Thyroid gland (tissue), 4 donors: ENCODE data around the gene IL17B. TPM values are rescaled to one million over a fixed set of nuclear protein-coding genes. Genes with fewer than 3 reads are reported as not detected.

ENCODE experiments used
- DNase-seq, 2 donors: peaks; one replicate each; pipeline ENCODE4 v3.0.0-alpha.2; 2019
- H3K27ac ChIP-seq, 3 donors: fragments of 200-600 bp; sonication (generic); 1 replicate in 2 of 3; 2 replicates in 1 of 3; pipeline ENCODE4 v1.5.1; 2016 to 2019; ENCODE audit warnings: mild to moderate bottlenecking in 1 of 3, moderate library complexity in 1 of 3
- H3K27me3 ChIP-seq: fragments of 200-600 bp; sonication (generic); one replicate; pipeline ENCODE4 v1.5.1; 2019
- H3K36me3 ChIP-seq, 2 donors: fragments of 200-600 bp; sonication (generic); one replicate each; pipeline ENCODE4 v1.5.1; 2016 to 2019
- H3K4me1 ChIP-seq, 2 donors: fragments of 200-600 bp; sonication (generic); one replicate each; pipeline ENCODE4 v1.5.1; 2017 to 2019
- H3K4me3 ChIP-seq, 3 donors: fragments of 200-600 bp; sonication (generic); replicated peaks in 1 of 3; 1 replicate in 2 of 3; 2 replicates in 1 of 3; pipeline ENCODE4 v1.5.1; 2016; ENCODE audit warnings: mild to moderate bottlenecking in 1 of 3
- H3K9me3 ChIP-seq: fragments of 200-600 bp; sonication (generic); one replicate; pipeline ENCODE4 v1.5.1; 2017
- POLR2A ChIP-seq, 2 donors: fragments of 450-650 bp; IDR thresholded peaks; one replicate each; pipeline ENCODE4 v1.6.1; 2017; ENCODE audit warnings: antibody characterized with exemption in 2 of 2, mild to moderate bottlenecking in 2 of 2, moderate library complexity in 1 of 2
- WGBS, 2 donors: methylation state at CpG; one replicate each; pipeline ENCODE4 v1.1.5; 2017; 5-methylcytosine and 5-hydroxymethylcytosine counted together
- intact Hi-C: fragments of 100-400 bp; cut with DNase I; formaldehyde crosslinking; loops from one replicate; pipeline ENCODE4 v1.15.1; 2023
- total RNA-seq, 4 donors: library from RNA; depleted of rRNA; stranded (reverse); fragments of >200 nt; gene quantifications; one replicate each; pipeline ENCODE4 v1.2.3, GENCODE V29; 2016
- TF ChIP-seq, protein P1 (sequence below), 6 experiments: fragments of 200-600 bp in 3 of 6; fragments of 450-650 bp in 3 of 6; sonication (generic) in 3 of 6; IDR thresholded peaks; one replicate each; pipeline ENCODE4 v1.5.1; 2016 to 2019; ENCODE audit warnings: antibody characterized with exemption in 6 of 6, mild to moderate bottlenecking in 2 of 6, inconsistent platforms in 1 of 6, moderate library complexity in 1 of 6

The IL17B gene, protein sequence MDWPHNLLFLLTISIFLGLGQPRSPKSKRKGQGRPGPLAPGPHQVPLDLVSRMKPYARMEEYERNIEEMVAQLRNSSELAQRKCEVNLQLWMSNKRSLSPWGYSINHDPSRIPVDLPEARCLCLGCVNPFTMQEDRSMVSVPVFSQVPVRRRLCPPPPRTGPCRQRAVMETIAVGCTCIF
- total RNA-seq: 1 to 10 TPM in 1 of 4 donors, not detected in 3; 1.7 TPM

DNA sequence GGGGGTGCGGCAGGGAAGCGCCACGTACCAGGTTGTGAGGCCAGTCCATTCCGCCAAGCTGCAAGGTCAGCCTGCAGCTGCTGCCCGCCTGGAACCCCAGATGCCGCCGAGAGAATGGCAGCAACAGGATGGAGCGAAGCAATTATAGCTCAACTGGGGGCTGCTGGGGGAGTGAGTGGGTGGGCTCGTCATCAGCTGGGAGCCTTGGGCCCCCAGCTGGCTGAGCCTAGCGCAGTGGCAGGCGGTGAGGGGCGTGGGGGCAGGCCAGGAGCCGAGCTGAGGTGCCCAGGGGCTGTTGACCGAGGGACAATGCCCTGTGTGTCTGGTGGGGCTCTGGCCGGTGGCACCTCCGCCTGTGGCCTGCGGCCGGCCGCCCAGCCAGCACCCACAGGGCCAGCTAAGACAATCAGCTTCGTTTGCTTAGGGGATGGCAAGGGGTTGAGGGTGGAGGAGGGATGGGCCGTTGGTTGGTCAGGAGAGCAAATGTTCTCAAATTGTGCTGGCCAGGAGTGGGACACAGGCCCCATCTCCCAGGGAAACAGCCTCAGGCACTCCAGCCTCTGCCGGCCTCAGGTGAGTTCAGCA lies at the start of gene IL17B:
Gene IL17B (minus strand): TSS at position 116 of the 585 bp plus-strand sequence. CDS start 67 bp downstream, at position 49.
- Histone ChIP-seq H3K27ac (no peak within 1 kb of the TSS), H3K36me3 (no peaks in the 10 kb centered on the region), H3K9me3 (no peaks in the 10 kb centered on the region), H3K4me3 (no peak within 1 kb of the TSS), H3K27me3 (no peaks in the 10 kb centered on the region), H3K4me1 (peaks cover 0 to 9% of the 10 kb centered on the region in 2 donors)
- intact Hi-C loops: no loop called here
- no peak for TF ChIP-seq POLR2A (IDR thresholded peaks at IDR 0.05)
- TF ChIP-seq, protein P1, sequence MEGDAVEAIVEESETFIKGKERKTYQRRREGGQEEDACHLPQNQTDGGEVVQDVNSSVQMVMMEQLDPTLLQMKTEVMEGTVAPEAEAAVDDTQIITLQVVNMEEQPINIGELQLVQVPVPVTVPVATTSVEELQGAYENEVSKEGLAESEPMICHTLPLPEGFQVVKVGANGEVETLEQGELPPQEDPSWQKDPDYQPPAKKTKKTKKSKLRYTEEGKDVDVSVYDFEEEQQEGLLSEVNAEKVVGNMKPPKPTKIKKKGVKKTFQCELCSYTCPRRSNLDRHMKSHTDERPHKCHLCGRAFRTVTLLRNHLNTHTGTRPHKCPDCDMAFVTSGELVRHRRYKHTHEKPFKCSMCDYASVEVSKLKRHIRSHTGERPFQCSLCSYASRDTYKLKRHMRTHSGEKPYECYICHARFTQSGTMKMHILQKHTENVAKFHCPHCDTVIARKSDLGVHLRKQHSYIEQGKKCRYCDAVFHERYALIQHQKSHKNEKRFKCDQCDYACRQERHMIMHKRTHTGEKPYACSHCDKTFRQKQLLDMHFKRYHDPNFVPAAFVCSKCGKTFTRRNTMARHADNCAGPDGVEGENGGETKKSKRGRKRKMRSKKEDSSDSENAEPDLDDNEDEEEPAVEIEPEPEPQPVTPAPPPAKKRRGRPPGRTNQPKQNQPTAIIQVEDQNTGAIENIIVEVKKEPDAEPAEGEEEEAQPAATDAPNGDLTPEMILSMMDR (IDR thresholded peaks at IDR 0.05): no peak
- DNase-seq: no peak
- 78 to 86% methylated on average over 17 to 19 of the region's 22 CpGs for WGBS, 2 donors

DNA sequence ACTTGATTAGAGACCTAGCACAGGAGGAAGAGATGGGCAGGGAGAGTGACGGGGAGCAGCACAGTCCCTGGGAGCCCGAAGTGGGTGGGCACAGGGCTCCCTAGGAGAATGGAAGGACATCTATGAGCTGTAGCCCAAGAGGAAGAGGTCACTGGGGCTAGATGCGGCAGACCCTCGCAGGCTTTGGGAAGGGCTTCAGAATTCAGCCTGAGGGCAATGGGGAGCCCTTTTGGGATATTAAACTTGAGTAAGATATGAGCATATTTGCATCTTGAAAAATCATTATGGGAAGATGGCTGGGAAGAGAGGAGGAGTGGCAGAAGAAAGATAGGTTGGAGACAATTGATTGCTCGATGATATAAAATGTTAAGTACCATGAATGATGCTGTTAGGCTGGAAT lies 48.9 kb upstream of the IL17B start:
- intact Hi-C loops: no loop called here
- DNase-seq: no peak
- H3K4me1 ChIP-seq: peaks cover 0 to 3% of the 10 kb centered on the region in 2 donors
- H3K27me3 ChIP-seq: no peaks in the 10 kb centered on the region
- 80 to 90% methylated on average over 5 of the region's 5 CpGs for WGBS, 2 donors
- no peak overlapping the region for H3K4me3 ChIP-seq
- no peaks in the 10 kb centered on the region for H3K36me3 ChIP-seq
- no peaks in the 10 kb centered on the region for H3K9me3 ChIP-seq
- TF ChIP-seq, protein P1 (IDR thresholded peaks at IDR 0.05): no peak
- no peak for TF ChIP-seq POLR2A (IDR thresholded peaks at IDR 0.05)
- no peak overlapping the region for H3K27ac ChIP-seq

DNA sequence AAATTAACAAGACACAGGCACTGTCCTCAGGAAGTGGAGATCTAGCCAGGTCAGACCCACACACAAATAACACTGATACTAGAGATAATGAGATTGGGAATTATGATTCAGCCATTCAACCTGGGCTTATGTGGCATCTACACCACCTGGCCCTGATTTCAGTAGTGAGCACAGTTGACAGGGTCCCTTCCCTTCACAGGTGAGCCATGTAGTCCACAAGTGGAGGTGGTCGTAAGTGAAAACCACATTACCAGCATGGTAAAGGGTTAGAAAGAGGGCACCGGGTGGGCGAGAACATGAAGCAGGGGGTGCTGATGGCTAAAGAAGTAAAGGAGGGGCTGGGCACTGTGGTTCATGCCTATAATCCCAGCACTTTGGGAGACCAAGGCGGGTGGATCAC lies 48.3 kb upstream of the IL17B start:
- no peaks in the 10 kb centered on the region for H3K36me3 ChIP-seq
- no peaks in the 10 kb centered on the region for H3K27me3 ChIP-seq
- no peak for TF ChIP-seq POLR2A (IDR thresholded peaks at IDR 0.05)
- TF ChIP-seq, protein P1 (IDR thresholded peaks at IDR 0.05): no peak
- H3K4me1 ChIP-seq: peaks cover 0 to 10% of the 10 kb centered on the region in 2 donors
- WGBS, 2 donors: 71 to 94% methylated on average over 4 of the region's 4 CpGs
- DNase-seq: no peak
- intact Hi-C loops: no loop called here
- H3K27ac ChIP-seq: no peak overlapping the region
- H3K9me3 ChIP-seq: no peaks in the 10 kb centered on the region
- no peak overlapping the region for H3K4me3 ChIP-seq

DNA sequence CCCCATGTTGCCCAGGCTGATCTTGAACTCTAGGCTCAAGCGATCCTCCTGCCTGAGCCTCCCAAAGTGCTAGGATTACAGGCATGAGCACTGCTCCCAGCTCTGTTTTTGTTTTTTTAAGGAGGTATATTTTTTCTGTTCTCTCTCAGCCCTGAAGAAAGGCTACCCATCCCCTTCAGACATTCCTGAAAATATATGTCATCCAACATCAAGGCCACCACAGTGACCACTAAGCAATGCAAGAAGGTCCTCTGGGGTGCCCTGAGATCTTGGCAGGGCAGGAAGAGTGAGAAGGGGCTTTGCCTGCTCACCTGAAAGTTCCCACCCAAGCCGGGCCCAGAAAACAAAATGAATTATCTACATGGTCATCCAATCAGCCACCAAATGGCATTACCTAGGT lies 47.8 kb upstream of the IL17B start:
- H3K4me3 ChIP-seq: no peak overlapping the region
- no peak for DNase-seq
- TF ChIP-seq POLR2A (IDR thresholded peaks at IDR 0.05): no peak
- TF ChIP-seq, protein P1 (IDR thresholded peaks at IDR 0.05): no peak
- no peaks in the 10 kb centered on the region for H3K27me3 ChIP-seq
- peaks cover 0 to 13% of the 10 kb centered on the region in 2 donors for H3K4me1 ChIP-seq
- 97 to 100% methylated on average over 2 of the region's 2 CpGs for WGBS, 2 donors
- H3K27ac ChIP-seq: no peak overlapping the region
- intact Hi-C loops: no loop called here
- no peaks in the 10 kb centered on the region for H3K36me3 ChIP-seq
- no peaks in the 10 kb centered on the region for H3K9me3 ChIP-seq

DNA sequence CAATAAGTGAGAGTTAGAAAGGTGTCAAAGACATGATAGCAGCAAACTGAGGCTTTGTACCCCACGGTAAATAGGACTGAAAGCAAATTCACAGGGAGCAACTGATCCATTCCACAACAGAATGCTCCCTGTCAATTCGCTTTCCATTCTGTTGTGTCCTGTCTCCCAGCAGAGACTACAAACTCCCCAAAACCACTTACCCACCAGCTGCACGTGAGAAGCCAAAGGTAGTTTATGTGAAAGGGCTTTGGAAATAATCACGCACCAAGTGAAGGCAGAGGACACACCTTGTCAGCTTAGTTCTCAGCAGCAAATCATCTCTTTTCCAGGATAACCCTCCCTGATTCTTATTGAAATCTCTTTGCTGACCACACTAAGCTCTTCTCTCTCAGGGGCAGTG lies 46.6 kb upstream of the IL17B start:
- Histone ChIP-seq H3K27me3 (no peaks in the 10 kb centered on the region), H3K9me3 (no peaks in the 10 kb centered on the region), H3K4me1 (peaks cover 0 to 13% of the 10 kb centered on the region in 2 donors), H3K36me3 (no peaks in the 10 kb centered on the region), H3K27ac (no peak overlapping the region), H3K4me3 (no peak overlapping the region)
- TF ChIP-seq, protein P1 (IDR thresholded peaks at IDR 0.05): no peak
- no peak for TF ChIP-seq POLR2A (IDR thresholded peaks at IDR 0.05)
- intact Hi-C loops: no loop called here
- no peak for DNase-seq
- 90 to 95% methylated on average over 4 of the region's 4 CpGs for WGBS, 2 donors
